Kidney (tissue), 14 donors: Measurements from ENCODE around the gene FXYD3. TPM values are rescaled to one million over a fixed set of nuclear protein-coding genes. Genes with fewer than 3 reads are reported as not detected.

Source experiments
- DNase-seq, 5 donors: peaks; one replicate each; pipeline ENCODE4 v3.0.0-alpha.2; 2013 to 2020
- FAIRE-seq: peaks from 2 replicates; lab custom pipeline; 2012; peaks lifted over from hg19 to GRCh38; lab: Jason Lieb, UNC
- H3K27ac ChIP-seq, 2 donors: one replicate each; pipeline ENCODE4 v1.7.0; 2013; ENCODE audit warnings: low read depth in 2 of 2, low read length in 2 of 2, inconsistent platforms in 1 of 2
- H3K27me3 ChIP-seq: one replicate; pipeline ENCODE4 v1.7.1; 2013; ENCODE audit warnings: low read length, inconsistent platforms; ENCODE audit not compliant: control insufficient read depth, insufficient read depth
- H3K36me3 ChIP-seq, 3 donors: one replicate each; pipeline versions ENCODE4 v1.7.0 to v1.7.1; 2013; ENCODE audit warnings: low read length in 3 of 3, control low read depth in 1 of 3, inconsistent platforms in 1 of 3; ENCODE audit not compliant: insufficient read depth in 3 of 3, control insufficient read depth in 2 of 3
- H3K4me1 ChIP-seq, 3 donors: one replicate each; pipeline versions ENCODE4 v1.7.0 to v1.7.1; 2013; ENCODE audit warnings: low read length in 3 of 3, inconsistent platforms in 1 of 3, low read depth in 1 of 3; ENCODE audit not compliant: control insufficient read depth in 2 of 3, insufficient read depth in 2 of 3
- H3K4me3 ChIP-seq, 3 donors: one replicate each; pipeline versions ENCODE4 v1.7.0 to v1.8.1; 2013; ENCODE audit warnings: low read length in 3 of 3, control low read depth in 1 of 3, inconsistent platforms in 1 of 3
- H3K9ac ChIP-seq, 3 donors: one replicate each; pipeline versions ENCODE4 v1.7.0 to v1.7.1; 2013; ENCODE audit warnings: low read length in 3 of 3, control low read depth in 1 of 3, inconsistent platforms in 1 of 3
- H3K9me3 ChIP-seq, 3 donors: one replicate each; pipeline versions ENCODE4 v1.7.0 to v1.7.1; 2013; ENCODE audit warnings: low read length in 3 of 3, control low read depth in 1 of 3, inconsistent platforms in 1 of 3; ENCODE audit not compliant: control insufficient read depth in 2 of 3, insufficient read depth in 1 of 3
- intact Hi-C: fragments of 100-400 bp; cut with DNase I; formaldehyde crosslinking; loops from one replicate; pipeline ENCODE4 v1.11.1; 2022
- polyA plus RNA-seq: library from polyadenylated mRNA; stranded (reverse); fragments of 350-450 nt; fragmentation: Illumina TruSeq; extraction: RNeasy Lipid Tissue Mini Kit (QIAGEN cat#74804); gene quantifications from one replicate; pipeline ENCODE4 v1.2.3, GENCODE V29; 2014; ENCODE audit warnings: low read depth, low replicate concordance; ENCODE audit not compliant: insufficient read depth
- total RNA-seq: library from RNA; stranded (reverse); fragmentation: NEBNext Ultra II Directional; extraction: Animal tissue kit (Norgen Biotek cat#: 25700); gene quantifications from one replicate; pipeline ENCODE4 v1.2.1, GENCODE V29; 2021
- TF ChIP-seq, protein P1 (sequence below): IDR thresholded peaks from 3 replicates; pipeline ENCODE4 v1.5.1; 2012; ENCODE audit warnings: mild to moderate bottlenecking, moderate library complexity, borderline replicate concordance; ENCODE audit not compliant: insufficient read depth; ENCODE audit errors: extremely low read depth
- donor health status: control.
- donor health status: control.
- donor health status: control.
- donor health status: control.
- donor health status: control.
- donor health status: DM: yes; HTN: yes; CAD: no.
- donor health status: Normal renal cell carcinoma (clear cell type).

The FXYD3 gene
- total and polyA plus RNA-seq, 2 donors from 2014 or later: 26.4 to 33.7 TPM

DNA sequence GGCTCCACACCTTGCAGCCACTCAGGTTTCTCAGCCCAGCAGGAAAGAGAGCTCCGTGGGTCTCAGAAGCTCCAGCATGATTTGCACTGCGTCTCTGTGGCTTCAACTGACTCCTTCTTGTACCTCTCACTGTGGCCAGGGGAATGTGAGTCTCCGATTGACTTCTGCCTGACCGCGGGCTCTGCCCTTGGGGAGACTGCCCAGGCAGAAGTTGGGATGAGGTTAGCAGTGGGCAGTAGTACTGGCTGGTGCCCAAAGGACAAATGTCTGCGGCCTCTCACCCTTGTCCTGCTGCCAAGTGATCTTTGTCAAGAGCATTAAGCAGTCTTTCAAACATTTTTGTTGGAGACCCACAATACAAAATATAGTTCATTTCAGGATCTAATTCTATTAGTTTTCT, 34.4 kb upstream of the FXYD3 start:
- Histone ChIP-seq H3K4me1 (no peaks in the 10 kb centered on the region), H3K9me3 (no peaks in the 10 kb centered on the region), H3K27me3 (no peaks in the 10 kb centered on the region), H3K36me3 (no peaks in the 10 kb centered on the region), H3K4me3 (no peak overlapping the region), H3K27ac (no peak overlapping the region), H3K9ac (no peak overlapping the region)
- TF ChIP-seq, protein P1, sequence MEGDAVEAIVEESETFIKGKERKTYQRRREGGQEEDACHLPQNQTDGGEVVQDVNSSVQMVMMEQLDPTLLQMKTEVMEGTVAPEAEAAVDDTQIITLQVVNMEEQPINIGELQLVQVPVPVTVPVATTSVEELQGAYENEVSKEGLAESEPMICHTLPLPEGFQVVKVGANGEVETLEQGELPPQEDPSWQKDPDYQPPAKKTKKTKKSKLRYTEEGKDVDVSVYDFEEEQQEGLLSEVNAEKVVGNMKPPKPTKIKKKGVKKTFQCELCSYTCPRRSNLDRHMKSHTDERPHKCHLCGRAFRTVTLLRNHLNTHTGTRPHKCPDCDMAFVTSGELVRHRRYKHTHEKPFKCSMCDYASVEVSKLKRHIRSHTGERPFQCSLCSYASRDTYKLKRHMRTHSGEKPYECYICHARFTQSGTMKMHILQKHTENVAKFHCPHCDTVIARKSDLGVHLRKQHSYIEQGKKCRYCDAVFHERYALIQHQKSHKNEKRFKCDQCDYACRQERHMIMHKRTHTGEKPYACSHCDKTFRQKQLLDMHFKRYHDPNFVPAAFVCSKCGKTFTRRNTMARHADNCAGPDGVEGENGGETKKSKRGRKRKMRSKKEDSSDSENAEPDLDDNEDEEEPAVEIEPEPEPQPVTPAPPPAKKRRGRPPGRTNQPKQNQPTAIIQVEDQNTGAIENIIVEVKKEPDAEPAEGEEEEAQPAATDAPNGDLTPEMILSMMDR: no peak
- DNase-seq (no peak), FAIRE-seq (no peak)
- intact Hi-C loops: no loop called here

DNA sequence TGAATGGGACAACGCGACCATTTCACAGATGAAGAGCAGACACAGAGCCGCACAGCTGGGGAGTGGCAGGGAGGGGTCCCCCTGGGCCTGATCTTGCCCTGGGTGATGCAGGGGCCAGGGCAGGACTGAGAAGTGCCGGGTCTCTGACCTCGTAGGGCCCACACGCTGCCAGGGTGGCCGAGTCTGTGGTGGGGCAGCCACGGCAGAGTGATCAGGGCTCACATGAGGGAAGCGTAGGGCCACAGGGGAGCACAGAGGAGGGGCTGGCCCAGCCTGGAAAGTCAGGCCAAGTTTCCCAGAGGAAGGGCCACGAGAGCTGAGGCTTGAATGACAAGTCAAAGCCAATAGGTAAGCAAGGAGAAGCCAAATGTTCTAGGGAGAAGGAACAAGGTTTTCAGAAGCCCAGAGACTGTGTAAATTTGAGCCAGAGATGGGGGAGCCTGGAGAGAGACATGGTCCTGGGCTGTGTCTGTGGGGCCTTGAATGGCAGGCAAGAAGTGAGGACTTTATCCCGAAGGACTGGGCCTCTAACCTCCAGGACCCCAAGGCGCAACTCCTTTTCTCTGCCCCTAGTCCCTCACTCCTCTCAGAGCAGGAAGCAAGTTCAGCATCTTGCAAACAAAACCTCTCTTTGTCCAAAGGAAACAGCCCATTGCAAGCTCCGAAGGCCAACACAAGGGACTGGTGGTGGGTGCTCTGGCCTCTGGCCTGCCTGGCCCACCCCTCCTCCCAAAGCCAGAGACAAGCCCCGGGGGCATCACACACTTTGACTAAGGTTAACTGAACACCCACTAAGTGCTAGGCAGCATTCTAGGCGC, 31.7 kb upstream of the FXYD3 start:
- Histone ChIP-seq H3K4me1 (no peaks in the 10 kb centered on the region), H3K27me3 (no peaks in the 10 kb centered on the region), H3K9me3 (no peaks in the 10 kb centered on the region), H3K4me3 (no peak overlapping the region), H3K27ac (no peak overlapping the region), H3K36me3 (no peaks in the 10 kb centered on the region), H3K9ac (no peak overlapping the region)
- DNase-seq (no peak), FAIRE-seq (no peak)
- TF ChIP-seq, protein P1: no peak
- intact Hi-C loops: no loop called here

DNA sequence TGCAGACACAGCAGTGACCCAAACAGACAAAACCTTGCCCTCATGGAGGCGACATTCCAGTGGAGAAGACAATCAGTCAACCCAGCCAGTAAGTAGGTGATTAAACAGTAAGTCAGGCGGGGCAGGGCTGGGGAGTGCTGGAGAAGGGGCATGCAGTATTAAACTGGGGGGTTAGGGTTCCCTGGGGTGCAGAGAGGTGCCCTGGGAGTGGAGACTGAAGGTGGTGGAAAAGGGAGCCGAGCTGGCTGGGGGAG, 31.2 kb upstream of the FXYD3 start:
- DNase-seq: no peak
- Histone ChIP-seq H3K27me3 (no peaks in the 10 kb centered on the region), H3K9me3 (no peaks in the 10 kb centered on the region), H3K4me1 (no peaks in the 10 kb centered on the region), H3K36me3 (no peaks in the 10 kb centered on the region), H3K9ac (no peak overlapping the region), H3K27ac (no peak overlapping the region), H3K4me3 (no peak overlapping the region)
- intact Hi-C loops: no loop called here
- FAIRE-seq: no peak
- TF ChIP-seq, protein P1: no peak

DNA sequence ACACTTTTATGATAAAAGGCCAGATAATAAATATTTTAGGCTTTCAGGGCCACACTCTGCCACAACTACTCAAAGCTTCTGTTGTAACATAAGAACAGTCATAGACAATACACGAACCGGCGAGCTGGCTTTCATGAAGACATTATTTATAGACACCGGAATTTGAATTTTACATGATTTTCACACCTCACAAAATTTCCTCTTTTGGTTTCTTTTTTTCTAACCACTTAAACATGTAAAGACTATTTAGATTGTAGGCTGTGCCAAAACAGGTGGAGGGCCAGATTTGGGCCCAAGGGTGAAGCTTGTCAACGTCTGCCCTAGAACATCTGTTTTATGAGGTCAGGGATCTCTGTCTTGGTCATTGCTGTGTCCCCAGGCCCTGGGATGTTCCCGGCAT, 29.7 kb upstream of the FXYD3 start:
- no peak overlapping the region for H3K27ac ChIP-seq
- no peaks in the 10 kb centered on the region for H3K27me3 ChIP-seq
- no peaks in the 10 kb centered on the region for H3K36me3 ChIP-seq
- no peak for DNase-seq
- H3K9ac ChIP-seq: no peak overlapping the region
- H3K4me1 ChIP-seq: no peaks in the 10 kb centered on the region
- TF ChIP-seq, protein P1: no peak
- intact Hi-C loops: no loop called here
- no peak overlapping the region for H3K4me3 ChIP-seq
- FAIRE-seq: no peak
- no peaks in the 10 kb centered on the region for H3K9me3 ChIP-seq
